Activated T-helper 1 cell treated with anti-CD3 and anti-CD28 coated beads, Interleukin-12 subunit alpha, Interleukin-12 subunit beta, Interleukin-2, Interleukin-4 antibody, amounts not matched to agents 30 ng/mL and 10 ng/mL and 1 ng/mL, durations not matched to agents 14 hours and 24 hours and 36 hours (primary cell): Measurements from ENCODE around the gene UFSP2. TPM values are rescaled to one million over a fixed set of nuclear protein-coding genes. Genes with fewer than 3 reads are reported as not detected.

Experiments used
- DNase-seq: peaks from one replicate; pipeline ENCODE4 v3.0.0; 2021; ENCODE audit warnings: low spot score
- H3K27ac Mint-ChIP-seq: one replicate; pipeline ENCODE4 v1.8.0; 2021; ENCODE audit warnings: mild to moderate bottlenecking, mixed read lengths
- H3K27me3 Mint-ChIP-seq: one replicate; pipeline ENCODE4 v1.8.0; 2022; ENCODE audit warnings: mild to moderate bottlenecking, moderate library complexity, mixed read lengths; ENCODE audit not compliant: insufficient read depth
- H3K36me3 Mint-ChIP-seq: one replicate; pipeline ENCODE4 v1.8.0; 2021; ENCODE audit warnings: low read depth, mixed read lengths
- H3K4me1 Mint-ChIP-seq: one replicate; pipeline ENCODE4 v1.8.0; 2021; ENCODE audit warnings: low read depth, mixed read lengths
- H3K4me3 Mint-ChIP-seq: one replicate; pipeline ENCODE4 v1.8.0; 2021; ENCODE audit warnings: mild to moderate bottlenecking, moderate library complexity, mixed read lengths
- H3K9me3 Mint-ChIP-seq: one replicate; pipeline ENCODE4 v1.8.0; 2021; ENCODE audit warnings: mixed read lengths
- intact Hi-C: fragments of 100-400 bp; cut with micrococcal nuclease; formaldehyde crosslinking; loops from one replicate; pipeline ENCODE4 v1.15.1; 2024
- total RNA-seq: library from RNA; stranded (reverse); gene quantifications from 2 replicates; pipeline ENCODE4 v1.2.3, GENCODE V29; 2022

Gene UFSP2
- total RNA-seq, 1 donor from 2014 or later = 19.9 TPM

DNA sequence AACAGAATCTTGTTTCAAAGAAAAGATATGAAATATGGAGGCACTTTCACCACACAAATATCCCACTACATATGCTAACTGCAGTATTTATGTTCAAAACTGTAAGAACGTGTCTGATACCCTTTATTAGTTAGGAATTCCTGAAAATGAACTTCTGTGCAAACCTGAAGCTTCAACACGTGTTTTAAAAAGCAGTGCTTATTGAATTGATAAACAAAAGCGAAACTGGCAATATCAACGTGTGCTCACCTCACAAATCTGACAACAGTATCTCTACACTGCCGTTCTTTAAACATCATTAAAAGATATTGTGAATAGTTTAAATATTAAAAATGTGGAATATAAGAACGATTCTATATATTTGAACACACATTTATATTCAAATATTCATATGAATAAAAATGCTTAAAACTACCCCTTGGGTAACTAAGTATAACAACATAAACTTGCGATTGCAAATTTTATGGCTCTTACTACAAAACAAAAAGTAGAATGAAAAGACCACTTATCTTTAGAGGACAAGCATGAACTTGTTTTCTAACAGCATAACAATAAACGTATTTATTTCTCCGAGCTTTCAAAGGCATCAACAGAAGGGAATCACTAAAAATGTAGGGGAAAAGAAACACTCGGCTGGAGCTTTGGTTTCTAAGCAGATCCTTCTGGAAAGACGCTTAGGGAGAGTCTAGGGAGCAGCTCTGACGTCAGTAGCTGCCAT, 30.4 kb downstream of the UFSP2 start, which contains the start of gene LRP2BP:
TSS of gene LRP2BP (minus strand) at position 687 of the 718 bp plus-strand sequence. CDS start 17,738 bp downstream, outside the sequence.
- peaks cover 2% of the 10 kb centered on the region for H3K27me3 Mint-ChIP-seq
- H3K36me3 Mint-ChIP-seq = peaks cover 32% of the 10 kb centered on the region
- peaks cover 65% of the 10 kb centered on the region for H3K4me1 Mint-ChIP-seq
- peak within 1 kb of the TSS; percentile 97 for H3K27ac Mint-ChIP-seq
- intact Hi-C loops = loop anchor here (2.0 to 10.0 kb wide), 3 partner anchors 77 to 797 kb away; partner anchors contain the start of genes ACSL1 and CYP4V2
- H3K4me3 Mint-ChIP-seq = peak within 1 kb of the TSS; percentile 94
- DNase-seq = no peak
- H3K9me3 Mint-ChIP-seq = no peaks in the 10 kb centered on the region

DNA sequence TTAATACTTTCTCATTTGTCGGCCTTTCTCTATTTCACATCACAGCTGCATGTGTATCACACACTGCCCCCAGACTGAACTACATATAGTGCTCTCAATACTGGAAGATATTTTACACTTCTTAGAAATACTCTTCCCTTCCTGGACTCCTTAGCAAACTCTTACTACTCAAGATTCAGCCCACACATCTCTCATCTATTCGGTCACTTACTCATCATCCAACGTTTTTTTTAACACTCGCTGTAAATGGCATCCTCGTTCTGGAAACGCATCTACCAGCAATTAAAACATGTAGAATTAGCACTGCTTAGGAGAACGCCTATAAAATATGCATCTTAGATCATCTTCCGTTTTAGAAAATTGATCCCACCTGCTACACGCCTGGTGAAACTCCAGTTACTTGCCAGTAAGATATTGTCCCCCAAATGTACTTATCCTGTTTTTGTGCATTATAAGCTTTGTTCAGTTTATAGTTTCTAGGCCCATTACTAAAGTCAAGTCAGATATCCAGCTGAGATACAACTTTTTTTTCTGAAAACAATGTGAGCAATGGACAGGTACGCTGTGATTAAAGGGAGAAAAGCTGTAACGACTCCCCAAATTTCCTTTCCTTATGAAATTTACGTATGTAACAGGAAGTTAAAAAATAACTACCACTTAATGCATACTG, 31.1 kb downstream of the UFSP2 start:
- peak overlapping the region; percentile 91 for H3K27ac Mint-ChIP-seq
- peaks cover 2% of the 10 kb centered on the region for H3K27me3 Mint-ChIP-seq
- no peak for DNase-seq
- H3K4me1 Mint-ChIP-seq = peaks cover 59% of the 10 kb centered on the region
- intact Hi-C loops = loop anchor here (2.0 to 10.0 kb wide), 3 partner anchors 76 to 798 kb away; partner anchors contain the start of genes ACSL1 and CYP4V2
- H3K9me3 Mint-ChIP-seq = no peaks in the 10 kb centered on the region
- peak overlapping the region; percentile 94 for H3K4me3 Mint-ChIP-seq
- H3K36me3 Mint-ChIP-seq = peaks cover 25% of the 10 kb centered on the region

DNA sequence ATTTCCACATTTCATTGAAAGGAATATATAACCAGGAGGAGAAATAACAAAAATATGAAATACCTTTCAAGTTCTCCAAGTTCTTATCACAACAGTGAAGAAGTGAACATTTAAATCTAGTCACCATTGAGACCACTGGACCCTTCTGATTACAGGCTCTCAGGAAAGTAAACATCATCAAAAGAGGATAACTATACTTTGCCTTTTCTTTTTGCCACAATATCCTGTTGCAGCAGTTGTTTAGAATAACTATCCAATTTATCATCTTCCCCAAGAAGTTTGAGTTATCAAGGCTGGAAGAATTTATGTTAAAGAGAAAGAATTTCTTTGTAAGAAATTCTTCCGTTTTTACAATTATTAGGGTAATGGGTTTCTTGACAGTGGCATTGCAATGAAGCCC, 33.6 kb downstream of the UFSP2 start:
- peaks cover 6% of the 10 kb centered on the region for H3K36me3 Mint-ChIP-seq
- no peak for DNase-seq
- peaks cover 2% of the 10 kb centered on the region for H3K27me3 Mint-ChIP-seq
- intact Hi-C loops = loop anchor here (10.0 kb wide), 1 partner anchor 567 kb away; the partner anchor contains the start of gene ACSL1
- H3K9me3 Mint-ChIP-seq = no peaks in the 10 kb centered on the region
- H3K27ac Mint-ChIP-seq = no peak overlapping the region
- H3K4me1 Mint-ChIP-seq = peaks cover 36% of the 10 kb centered on the region
- H3K4me3 Mint-ChIP-seq = no peak overlapping the region

DNA sequence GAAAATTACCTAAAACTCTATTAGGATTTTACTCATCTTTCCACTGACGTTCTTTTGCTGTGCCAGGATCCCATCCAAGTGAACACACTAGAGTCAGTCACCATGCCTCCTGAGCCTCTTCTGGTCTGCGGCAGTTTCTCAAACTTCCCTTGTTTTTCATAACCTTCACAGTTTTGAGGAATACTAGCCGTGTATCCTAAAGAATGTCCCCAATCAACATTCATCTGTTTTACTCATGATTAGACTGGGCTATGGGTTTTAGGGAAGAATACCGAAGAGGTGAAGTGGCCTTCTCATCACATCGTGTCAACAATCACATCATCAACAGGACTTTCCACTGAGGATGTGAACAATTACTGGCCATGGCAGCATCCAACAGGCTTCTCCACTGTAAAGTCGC, 34.8 kb downstream of the UFSP2 start:
- intact Hi-C loops = loop anchor here (10.0 kb wide), 1 partner anchor 566 kb away; the partner anchor contains the start of gene ACSL1
- H3K36me3 Mint-ChIP-seq = peaks cover 5% of the 10 kb centered on the region

DNA sequence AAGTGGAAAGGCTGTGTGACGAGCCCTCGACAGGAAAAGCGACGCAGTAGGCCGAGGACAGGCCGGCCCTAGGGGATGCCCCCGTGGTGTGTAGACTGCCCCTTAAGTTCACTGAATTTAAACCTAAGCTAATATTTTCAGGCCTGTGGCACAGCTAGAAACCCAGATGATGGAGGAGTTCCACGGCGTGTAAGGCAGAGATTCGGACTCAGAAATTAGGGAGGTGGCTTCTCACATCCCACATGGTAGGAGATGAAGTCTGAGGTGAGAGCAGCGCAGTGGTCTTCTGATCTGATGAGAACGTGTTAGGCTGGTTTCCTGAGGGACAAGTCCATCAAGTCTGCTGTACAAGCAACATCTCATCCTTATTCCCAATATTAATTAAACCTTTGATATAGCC, 37.8 kb downstream of the UFSP2 start:
- peaks cover 2% of the 10 kb centered on the region for H3K27me3 Mint-ChIP-seq
- H3K4me1 Mint-ChIP-seq = peaks cover 32% of the 10 kb centered on the region
- no peak overlapping the region for H3K27ac Mint-ChIP-seq
- peaks cover 3% of the 10 kb centered on the region for H3K36me3 Mint-ChIP-seq
- intact Hi-C loops = no loop called here
- H3K4me3 Mint-ChIP-seq = no peak overlapping the region
- no peaks in the 10 kb centered on the region for H3K9me3 Mint-ChIP-seq
- no peak for DNase-seq

More for the DNA sequence above, 34.8 kb downstream of the UFSP2 start:
- Mint-ChIP-seq H3K27me3 (peaks cover 2% of the 10 kb centered on the region), H3K27ac (no peak overlapping the region), H3K9me3 (no peaks in the 10 kb centered on the region), H3K4me1 (peaks cover 33% of the 10 kb centered on the region), H3K4me3 (no peak overlapping the region)
- no peak for DNase-seq

DNA sequence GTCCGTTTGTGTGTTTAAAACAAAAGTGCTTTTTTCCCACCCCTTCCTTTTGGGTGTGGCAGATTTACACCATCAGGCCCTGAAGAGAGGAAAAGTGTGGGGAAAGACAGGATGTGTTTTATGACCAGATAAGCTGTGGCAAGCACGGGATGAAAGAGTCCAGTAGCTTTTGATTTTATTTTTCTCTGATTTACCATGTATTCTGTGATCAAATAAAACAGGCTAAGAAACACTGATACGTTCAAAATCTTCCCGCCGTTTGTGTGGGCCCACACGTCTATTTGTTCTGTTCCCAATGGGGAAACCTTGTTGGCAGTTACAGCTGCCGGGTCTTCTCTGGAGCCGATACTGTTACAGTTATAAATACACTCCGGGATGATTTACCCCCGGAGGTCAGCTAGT, 40.8 kb downstream of the UFSP2 start:
- peaks cover 22% of the 10 kb centered on the region for H3K4me1 Mint-ChIP-seq
- intact Hi-C loops = no loop called here
- no peaks in the 10 kb centered on the region for H3K9me3 Mint-ChIP-seq
- H3K27me3 Mint-ChIP-seq = no peaks in the 10 kb centered on the region
- H3K27ac Mint-ChIP-seq = no peak overlapping the region
- no peak for DNase-seq
- H3K4me3 Mint-ChIP-seq = no peak overlapping the region
- peaks cover 7% of the 10 kb centered on the region for H3K36me3 Mint-ChIP-seq

DNA sequence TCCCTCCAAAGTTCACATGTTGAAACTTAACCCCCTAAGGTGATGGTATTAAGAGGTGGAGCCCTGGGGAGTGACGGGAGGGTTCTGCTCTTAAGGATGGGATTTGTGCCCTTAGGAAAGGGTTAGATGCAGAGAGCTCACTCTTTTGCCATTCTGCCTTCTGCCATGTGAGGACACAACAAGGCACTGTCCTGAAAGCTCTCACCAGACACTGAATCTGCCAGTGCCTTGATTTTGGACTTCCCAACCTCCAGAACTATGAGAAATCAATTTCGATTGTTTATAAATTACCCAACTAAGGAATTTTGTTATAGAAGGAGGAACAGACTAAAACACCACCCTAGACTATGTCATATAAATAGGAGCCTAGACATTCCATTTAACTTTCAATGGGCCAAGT, 41.7 kb downstream of the UFSP2 start:
- intact Hi-C loops = no loop called here
- DNase-seq = no peak
- Mint-ChIP-seq H3K4me3 (no peak overlapping the region), H3K27me3 (no peaks in the 10 kb centered on the region), H3K9me3 (no peaks in the 10 kb centered on the region), H3K27ac (no peak overlapping the region), H3K4me1 (peaks cover 22% of the 10 kb centered on the region), H3K36me3 (peaks cover 7% of the 10 kb centered on the region)

DNA sequence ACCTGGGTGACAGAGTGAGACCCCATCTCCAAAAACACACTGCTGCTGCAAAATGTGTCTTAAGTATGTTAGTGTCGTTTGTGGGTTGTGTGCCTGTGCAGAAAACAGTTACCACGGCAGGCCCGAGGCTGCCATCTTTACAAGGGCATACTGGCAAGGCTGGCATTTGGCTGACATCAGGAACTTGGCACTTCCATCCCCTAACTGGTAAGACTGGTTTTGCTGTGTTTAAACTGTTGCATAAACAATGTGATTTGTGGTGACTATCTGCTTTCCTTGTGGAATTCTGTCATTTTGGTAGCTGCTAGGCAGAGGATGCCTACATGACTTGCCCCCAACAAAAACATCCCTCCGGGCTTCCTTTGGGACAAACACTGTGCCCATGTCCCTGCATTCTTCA, 42.3 kb downstream of the UFSP2 start:
- H3K4me1 Mint-ChIP-seq = peaks cover 22% of the 10 kb centered on the region
- H3K27me3 Mint-ChIP-seq = no peaks in the 10 kb centered on the region
- intact Hi-C loops = no loop called here
- no peak overlapping the region for H3K27ac Mint-ChIP-seq
- no peaks in the 10 kb centered on the region for H3K9me3 Mint-ChIP-seq
- no peak for DNase-seq
- no peak overlapping the region for H3K4me3 Mint-ChIP-seq
- H3K36me3 Mint-ChIP-seq = peaks cover 7% of the 10 kb centered on the region

DNA sequence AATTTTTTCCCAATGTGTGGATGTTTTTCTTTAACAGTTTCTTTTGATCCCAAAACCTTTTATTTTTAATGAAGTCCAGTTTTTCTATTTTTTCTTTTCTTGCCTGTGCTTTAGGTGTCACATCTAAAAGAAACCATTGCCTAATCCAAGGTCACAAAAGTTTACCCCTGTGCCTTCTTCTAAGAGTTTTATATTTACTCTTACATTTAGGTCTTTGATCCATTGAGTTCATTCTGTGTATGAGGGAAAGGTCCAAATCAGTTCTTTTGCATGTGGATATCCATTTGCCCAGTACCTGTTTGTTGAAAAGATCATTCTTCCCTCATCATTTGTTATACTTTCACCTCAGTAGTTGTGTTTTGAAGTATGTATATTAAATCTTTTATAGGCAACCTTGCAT, 43.0 kb downstream of the UFSP2 start:
- Mint-ChIP-seq H3K4me3 (no peak overlapping the region), H3K4me1 (peaks cover 22% of the 10 kb centered on the region), H3K27ac (no peak overlapping the region), H3K36me3 (peaks cover 7% of the 10 kb centered on the region), H3K9me3 (no peaks in the 10 kb centered on the region), H3K27me3 (no peaks in the 10 kb centered on the region)
- DNase-seq = no peak
- intact Hi-C loops = no loop called here

DNA sequence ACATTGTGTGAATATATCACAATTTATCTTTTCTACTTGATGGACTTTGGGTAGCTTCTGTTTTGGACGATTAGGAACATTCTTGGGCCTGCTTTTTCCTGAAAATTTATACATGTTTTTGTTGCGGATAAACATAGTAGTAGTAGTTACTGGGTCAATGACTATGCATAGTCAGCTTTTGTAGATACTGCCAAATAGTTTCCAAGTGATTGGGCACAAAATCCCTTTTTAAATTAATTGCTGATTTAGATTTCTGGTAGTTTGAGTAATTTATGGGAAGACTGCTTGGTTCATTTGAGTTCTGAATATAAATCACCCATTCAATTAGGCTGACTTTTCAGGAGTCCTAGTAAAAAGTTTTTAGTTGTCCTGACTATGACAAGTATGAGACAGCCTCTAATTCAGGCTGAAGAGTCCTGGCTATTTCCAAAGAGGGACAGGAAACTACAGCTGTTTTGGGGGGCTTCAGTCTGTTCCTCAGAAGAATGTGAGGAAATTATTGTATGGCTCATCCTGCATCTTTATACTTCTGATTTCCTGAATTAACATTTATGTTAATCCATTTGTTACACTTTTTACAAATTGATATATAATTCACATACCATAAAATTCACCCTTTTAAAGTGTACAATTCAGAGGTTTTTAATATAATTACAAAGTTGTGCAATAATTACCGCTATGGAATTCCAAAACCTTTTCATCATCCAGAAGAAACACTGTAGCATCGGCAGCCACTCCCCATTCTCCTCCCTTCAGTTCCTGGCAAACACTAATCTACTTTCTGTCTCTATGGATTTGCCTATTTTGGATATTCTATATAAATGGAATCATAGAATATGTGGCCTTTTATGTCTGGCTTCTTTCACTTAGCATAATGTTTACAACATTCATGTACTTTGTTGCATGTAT, 44.2 kb downstream of the UFSP2 start:
- intact Hi-C loops = no loop called here
- Mint-ChIP-seq H3K27ac (no peak overlapping the region), H3K4me3 (no peak overlapping the region), H3K27me3 (no peaks in the 10 kb centered on the region), H3K9me3 (no peaks in the 10 kb centered on the region), H3K4me1 (peaks cover 22% of the 10 kb centered on the region), H3K36me3 (peaks cover 7% of the 10 kb centered on the region)
- DNase-seq = no peak

DNA sequence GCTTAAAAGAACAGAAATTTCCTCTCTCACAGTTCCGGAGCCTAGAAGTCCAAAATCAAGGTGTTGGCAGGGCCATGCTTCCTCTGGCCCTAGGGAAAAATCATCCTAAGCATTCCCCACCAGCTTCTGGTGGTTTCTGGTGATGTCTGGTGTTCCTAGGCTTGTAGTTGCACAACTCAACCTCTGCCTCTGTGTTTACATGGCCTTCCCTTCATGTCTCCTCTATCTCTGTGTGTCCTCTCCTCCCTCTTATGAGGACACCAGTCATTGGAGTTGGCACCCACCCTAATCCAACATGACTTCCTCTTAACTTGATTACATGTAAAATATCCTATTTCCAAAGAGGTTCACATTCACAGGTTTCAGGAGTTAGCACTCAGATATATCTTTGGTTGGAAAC, 45.4 kb downstream of the UFSP2 start:
- Mint-ChIP-seq H3K4me1 (peaks cover 14% of the 10 kb centered on the region), H3K4me3 (no peak overlapping the region), H3K36me3 (peaks cover 9% of the 10 kb centered on the region), H3K9me3 (no peaks in the 10 kb centered on the region), H3K27me3 (no peaks in the 10 kb centered on the region), H3K27ac (no peak overlapping the region)
- no peak for DNase-seq
- intact Hi-C loops = no loop called here

DNA sequence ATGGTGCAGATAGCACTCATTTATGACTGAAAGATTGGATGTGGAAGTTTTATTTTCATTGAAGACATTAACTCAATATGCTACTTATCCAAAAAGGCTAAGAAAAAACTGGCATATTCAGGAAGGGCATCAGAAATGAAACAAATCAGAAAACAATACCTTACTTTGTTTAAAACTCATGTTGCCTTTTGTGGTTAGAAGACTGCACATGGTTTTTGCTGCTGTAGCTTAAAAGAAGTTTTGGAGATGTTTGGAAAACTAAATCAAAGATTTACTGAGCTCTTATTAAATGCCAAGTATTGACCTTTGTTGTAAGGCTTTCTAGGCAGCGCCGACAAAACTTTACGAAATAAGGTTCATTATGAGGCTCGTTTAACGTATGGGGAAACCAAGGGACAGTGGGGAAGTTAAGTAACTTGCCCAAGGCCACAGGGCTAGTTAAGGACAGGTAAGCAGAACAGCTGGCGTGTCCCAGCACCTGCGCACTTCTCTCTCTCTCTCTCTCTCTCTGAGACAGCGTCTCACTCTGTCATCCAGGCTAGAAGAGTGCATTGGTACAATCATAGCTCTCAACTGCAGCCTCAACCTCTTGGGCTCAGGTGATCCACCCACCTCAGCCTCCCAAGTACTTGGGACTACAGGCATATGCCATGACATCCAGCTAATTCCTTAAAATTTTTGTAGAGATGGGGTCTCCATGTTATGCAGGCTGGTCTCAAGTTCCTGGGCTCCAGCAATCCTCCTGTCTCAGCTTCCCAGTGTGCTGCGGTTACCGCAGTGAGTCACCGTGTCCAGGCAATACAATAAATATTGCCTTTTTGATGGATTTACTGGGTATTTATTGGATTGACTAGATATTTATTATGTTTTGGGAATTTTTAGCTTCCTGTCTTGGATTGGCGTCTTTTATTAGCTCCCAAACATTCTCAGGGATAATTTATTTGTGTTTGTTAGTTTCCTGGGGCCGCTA, 46.2 kb downstream of the UFSP2 start:
- Mint-ChIP-seq H3K27ac (no peak overlapping the region), H3K9me3 (no peaks in the 10 kb centered on the region), H3K27me3 (no peaks in the 10 kb centered on the region), H3K4me1 (peaks cover 7% of the 10 kb centered on the region), H3K36me3 (peaks cover 7% of the 10 kb centered on the region), H3K4me3 (no peak overlapping the region)
- intact Hi-C loops = no loop called here
- DNase-seq = no peak
